Smooth muscle cell (in vitro differentiated cells): ENCODE data around the gene SLC37A1. TPM values are rescaled to one million over a fixed set of nuclear protein-coding genes. Genes with fewer than 3 reads are reported as not detected.

Experiments
- DNase-seq: peaks from one replicate; lab custom pipeline; 2025; ENCODE audit not compliant: unreplicated experiment; lab: John Stamatoyannopoulos, UW
- H2AFZ ChIP-seq: fragments of 200-600 bp; sonication (generic); 2 replicates; pipeline ENCODE4 v1.6.0; 2016; ENCODE audit warnings: antibody characterized with exemption, low read depth, mild to moderate bottlenecking
- H3F3A ChIP-seq: fragments of 200-600 bp; sonication (generic); 2 replicates; pipeline ENCODE4 v1.6.0; 2017; ENCODE audit warnings: antibody characterized with exemption, low read depth
- H3K27ac ChIP-seq: fragments of 200-600 bp; sonication (generic); 2 replicates; pipeline ENCODE4 v1.5.1; 2016; ENCODE audit warnings: low read depth, mild to moderate bottlenecking
- H3K27me3 ChIP-seq: fragments of 200-600 bp; sonication (generic); 2 replicates; pipeline ENCODE4 v1.6.1; 2016; ENCODE audit warnings: low read depth, mild to moderate bottlenecking
- H3K36me3 ChIP-seq: fragments of 200-600 bp; sonication (generic); 2 replicates; pipeline ENCODE4 v1.5.1; 2016; ENCODE audit warnings: low read depth
- H3K4me1 ChIP-seq: fragments of 200-600 bp; sonication (generic); 2 replicates; pipeline ENCODE4 v1.5.1; 2016; ENCODE audit warnings: low read depth
- H3K4me2 ChIP-seq: fragments of 200-600 bp; sonication (generic); 2 replicates; pipeline ENCODE4 v1.6.0; 2016; ENCODE audit warnings: mild to moderate bottlenecking
- H3K4me3 ChIP-seq: fragments of 200-600 bp; sonication (generic); 2 replicates; pipeline ENCODE4 v1.5.1; 2016; ENCODE audit warnings: mild to moderate bottlenecking
- H3K79me2 ChIP-seq: fragments of 200-600 bp; sonication (generic); 2 replicates; pipeline ENCODE4 v1.6.0; 2016; ENCODE audit warnings: low read depth, mild to moderate bottlenecking
- H3K9ac ChIP-seq: fragments of 200-600 bp; sonication (generic); 2 replicates; pipeline ENCODE4 v1.6.0; 2016; ENCODE audit warnings: low read depth
- H3K9me3 ChIP-seq: fragments of 200-600 bp; sonication (generic); replicated peaks from 2 replicates; pipeline ENCODE4 v1.5.1; 2016; ENCODE audit warnings: low read depth
- H4K20me1 ChIP-seq: fragments of 200-600 bp; sonication (generic); 2 replicates; pipeline ENCODE4 v1.6.0; 2016; ENCODE audit warnings: low read depth
- WGBS: methylation state at CpG from one replicate; pipeline ENCODE4 v1.1.7; 2016; ENCODE audit warnings: low lambda C conversion rate; 5-methylcytosine and 5-hydroxymethylcytosine counted together
- polyA plus RNA-seq: library from polyadenylated mRNA; unstranded; fragments of >200 nt; fragmentation: Nextera tagmentation; extraction: Ambion mirVana; gene quantifications from 2 replicates; pipeline ENCODE4 v1.2.1, GENCODE V29; 2016
- total RNA-seq: library from RNA; depleted of rRNA; stranded (reverse); fragments of >200 nt; gene quantifications from 2 replicates; pipeline ENCODE4 v1.2.3, GENCODE V29; 2014
- TF ChIP-seq, protein P1 (sequence below): fragments of 200-600 bp; sonication (generic); IDR thresholded peaks from 2 replicates; pipeline ENCODE4 v1.5.1; 2017; ENCODE audit warnings: borderline replicate concordance, mild to moderate bottlenecking, antibody characterized with exemption; ENCODE audit not compliant: insufficient read depth, poor library complexity, severe bottlenecking

SLC37A1 gene
- total and polyA plus RNA-seq, 2 experiments from 2014 or later, result 15.0 to 18.0 TPM

DNA sequence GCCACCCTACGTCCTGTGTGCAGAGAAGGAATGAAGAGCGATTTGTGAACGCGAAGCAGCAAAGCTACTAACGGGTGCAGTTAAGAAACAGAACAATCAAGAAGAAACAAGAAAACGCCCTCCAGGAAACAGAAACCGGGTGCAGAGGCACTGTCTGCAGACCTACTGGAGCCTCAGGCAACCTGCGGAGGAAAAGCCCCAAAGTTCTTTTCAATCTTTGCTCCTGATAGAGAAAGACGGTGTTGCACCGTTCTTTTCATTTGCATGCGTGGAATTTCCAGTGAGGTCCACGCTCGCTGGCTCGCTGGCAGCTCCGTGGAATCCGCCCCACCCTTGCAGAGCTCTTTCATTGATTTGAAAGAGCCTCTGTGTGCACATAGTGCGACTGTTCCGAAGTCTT lies 102.8 kb downstream of the SLC37A1 start:
- 59% methylated on average over 18 of the region's 18 CpGs for WGBS
- peaks cover 9% of the 10 kb centered on the region for H3K27me3 ChIP-seq
- no peak overlapping the region for H2AFZ ChIP-seq

DNA sequence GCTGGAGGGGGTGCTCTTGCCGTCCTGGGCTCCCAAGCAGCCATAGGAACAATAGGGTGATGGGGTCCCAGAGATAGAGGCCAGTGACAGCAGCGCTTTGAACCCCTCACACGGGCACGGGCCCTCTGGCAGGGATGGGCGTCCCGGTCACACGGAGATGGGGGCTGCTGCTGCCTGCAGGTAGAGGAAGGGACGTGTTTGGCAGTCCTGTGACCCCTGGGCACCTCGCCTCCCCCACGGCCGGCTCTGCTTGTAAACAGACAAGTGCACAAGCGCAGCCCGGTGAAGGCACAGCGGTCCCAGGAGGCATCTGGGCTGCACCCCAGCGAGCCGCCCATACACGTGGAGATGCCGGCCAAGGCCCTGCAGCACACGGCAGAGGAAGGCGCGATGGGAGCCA lies 103.3 kb downstream of the SLC37A1 start:
- no peak overlapping the region for H2AFZ ChIP-seq
- H3K4me1 ChIP-seq, result no peaks in the 10 kb centered on the region

More for the DNA sequence above, 102.8 kb downstream of the SLC37A1 start:
- Histone ChIP-seq H3K4me3 (no peak overlapping the region), H3K27ac (no peak overlapping the region), H4K20me1 (no peaks in the 10 kb centered on the region), H3K9me3 (no peaks in the 10 kb centered on the region), H3K79me2 (no peaks in the 10 kb centered on the region), H3K36me3 (no peaks in the 10 kb centered on the region), H3F3A (peaks cover 4% of the 10 kb centered on the region), H3K4me1 (no peaks in the 10 kb centered on the region), H3K9ac (no peak overlapping the region), H3K4me2 (no peak overlapping the region)
- TF ChIP-seq, protein P1, sequence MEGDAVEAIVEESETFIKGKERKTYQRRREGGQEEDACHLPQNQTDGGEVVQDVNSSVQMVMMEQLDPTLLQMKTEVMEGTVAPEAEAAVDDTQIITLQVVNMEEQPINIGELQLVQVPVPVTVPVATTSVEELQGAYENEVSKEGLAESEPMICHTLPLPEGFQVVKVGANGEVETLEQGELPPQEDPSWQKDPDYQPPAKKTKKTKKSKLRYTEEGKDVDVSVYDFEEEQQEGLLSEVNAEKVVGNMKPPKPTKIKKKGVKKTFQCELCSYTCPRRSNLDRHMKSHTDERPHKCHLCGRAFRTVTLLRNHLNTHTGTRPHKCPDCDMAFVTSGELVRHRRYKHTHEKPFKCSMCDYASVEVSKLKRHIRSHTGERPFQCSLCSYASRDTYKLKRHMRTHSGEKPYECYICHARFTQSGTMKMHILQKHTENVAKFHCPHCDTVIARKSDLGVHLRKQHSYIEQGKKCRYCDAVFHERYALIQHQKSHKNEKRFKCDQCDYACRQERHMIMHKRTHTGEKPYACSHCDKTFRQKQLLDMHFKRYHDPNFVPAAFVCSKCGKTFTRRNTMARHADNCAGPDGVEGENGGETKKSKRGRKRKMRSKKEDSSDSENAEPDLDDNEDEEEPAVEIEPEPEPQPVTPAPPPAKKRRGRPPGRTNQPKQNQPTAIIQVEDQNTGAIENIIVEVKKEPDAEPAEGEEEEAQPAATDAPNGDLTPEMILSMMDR, result no peak
- DNase-seq, result no peak

DNA sequence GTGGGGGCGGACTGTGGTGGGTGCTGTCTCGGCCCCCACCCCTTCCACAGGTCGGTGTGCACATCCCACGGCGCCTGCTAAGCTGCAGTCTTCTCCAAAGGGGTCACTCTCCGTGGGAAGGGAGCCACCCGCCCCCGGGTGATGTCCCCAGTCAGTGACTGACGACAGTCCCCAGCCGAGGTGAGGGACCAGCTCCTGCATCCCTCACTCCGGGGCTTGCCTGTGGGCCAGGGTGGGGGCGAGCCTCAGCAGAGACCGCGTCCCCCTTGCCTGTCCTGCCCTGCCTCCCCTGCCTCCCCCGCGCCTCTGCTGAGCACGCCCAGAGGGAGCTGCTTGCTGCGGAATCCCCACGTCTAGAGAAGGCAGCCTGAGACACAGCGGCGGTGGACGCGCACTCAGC lies 103.8 kb downstream of the SLC37A1 start:
- H3K27ac ChIP-seq, result no peak overlapping the region
- no peaks in the 10 kb centered on the region for H3K79me2 ChIP-seq
- H3K4me2 ChIP-seq, result no peak overlapping the region
- no peaks in the 10 kb centered on the region for H3K36me3 ChIP-seq
- no peak overlapping the region for H2AFZ ChIP-seq
- WGBS, result 87% methylated on average over 23 of the region's 23 CpGs
- H3F3A ChIP-seq, result peaks cover 4% of the 10 kb centered on the region
- H3K4me1 ChIP-seq, result no peaks in the 10 kb centered on the region
- DNase-seq, result no peak
- no peaks in the 10 kb centered on the region for H3K9me3 ChIP-seq
- H3K4me3 ChIP-seq, result no peak overlapping the region
- H4K20me1 ChIP-seq, result no peaks in the 10 kb centered on the region
- H3K9ac ChIP-seq, result no peak overlapping the region
- peaks cover 9% of the 10 kb centered on the region for H3K27me3 ChIP-seq
- TF ChIP-seq, protein P1, result no peak

More for the DNA sequence above, 103.3 kb downstream of the SLC37A1 start:
- no peak overlapping the region for H3K9ac ChIP-seq
- H3K79me2 ChIP-seq, result no peaks in the 10 kb centered on the region
- DNase-seq, result no peak
- H3K9me3 ChIP-seq, result no peaks in the 10 kb centered on the region
- H3K27ac ChIP-seq, result no peak overlapping the region
- TF ChIP-seq, protein P1, result no peak
- H3K4me2 ChIP-seq, result no peak overlapping the region
- H4K20me1 ChIP-seq, result no peaks in the 10 kb centered on the region
- 93% methylated on average over 21 of the region's 21 CpGs for WGBS
- H3K4me3 ChIP-seq, result no peak overlapping the region
- peaks cover 9% of the 10 kb centered on the region for H3K27me3 ChIP-seq
- peaks cover 4% of the 10 kb centered on the region for H3F3A ChIP-seq
- no peaks in the 10 kb centered on the region for H3K36me3 ChIP-seq

DNA sequence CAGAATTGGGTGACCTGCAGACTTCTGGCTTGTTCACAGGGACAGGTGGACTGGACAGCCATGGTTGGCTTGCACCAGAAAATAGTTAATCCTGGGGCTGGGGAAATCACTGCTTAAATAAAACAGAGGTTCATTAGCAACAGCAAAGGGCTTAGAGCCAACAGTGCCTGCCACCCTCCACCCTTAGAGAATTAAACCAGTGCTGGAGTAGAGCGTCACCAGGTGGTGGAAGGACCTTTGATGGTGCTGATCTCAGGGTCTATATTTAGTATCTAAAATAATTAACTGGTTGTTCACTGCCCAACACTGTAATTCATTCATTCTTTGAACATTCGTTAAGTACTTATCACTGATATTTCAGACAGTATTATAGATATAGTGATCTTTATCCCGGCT lies 105.1 kb downstream of the SLC37A1 start:
- Histone ChIP-seq H3K4me2 (no peak overlapping the region), H3K27ac (no peak overlapping the region), H3K9me3 (no peaks in the 10 kb centered on the region), H2AFZ (no peak overlapping the region), H3K4me3 (no peak overlapping the region), H3K36me3 (no peaks in the 10 kb centered on the region), H3K27me3 (peaks cover 9% of the 10 kb centered on the region), H3K4me1 (no peaks in the 10 kb centered on the region), H4K20me1 (no peaks in the 10 kb centered on the region), H3K79me2 (no peaks in the 10 kb centered on the region), H3K9ac (no peak overlapping the region), H3F3A (peaks cover 4% of the 10 kb centered on the region)
- TF ChIP-seq, protein P1, result no peak
- no peak for DNase-seq
- WGBS, result 91% methylated on average over 3 of the region's 3 CpGs
